Measurements from ENCODE around the gene CCL28.
"Not testable (repeated sequence)": the region's sequence is repeated elsewhere in the genome, so short reads cannot be mapped to it uniquely, and the experiment has no call there.

CCL28 gene, protein sequence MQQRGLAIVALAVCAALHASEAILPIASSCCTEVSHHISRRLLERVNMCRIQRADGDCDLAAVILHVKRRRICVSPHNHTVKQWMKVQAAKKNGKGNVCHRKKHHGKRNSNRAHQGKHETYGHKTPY

DNA sequence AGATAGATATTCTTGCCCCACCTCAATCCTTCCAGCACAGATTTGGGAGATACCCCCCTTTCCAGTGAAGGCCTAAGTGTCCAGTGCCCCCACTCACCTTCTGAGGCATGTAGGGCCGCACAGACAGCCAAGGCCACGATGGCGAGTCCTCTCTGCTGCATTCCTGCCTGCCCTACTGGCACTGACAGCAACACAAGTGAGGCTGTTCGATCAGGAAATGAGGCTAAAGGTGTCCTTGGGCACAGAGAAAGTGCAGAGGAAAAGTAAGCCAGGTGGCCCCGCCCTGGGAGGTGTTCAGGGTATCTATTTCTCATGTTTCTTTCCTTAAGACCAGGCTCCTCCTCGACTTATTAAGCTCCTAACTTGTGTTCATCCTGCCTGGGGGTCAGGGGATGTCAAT lies at the start of gene CCL28:
CCL28 (minus strand) TSS at position 236 of the 400 bp plus-strand sequence; CDS start at position 161, 75 bp downstream.
- no peak for DNase-seq

DNA sequence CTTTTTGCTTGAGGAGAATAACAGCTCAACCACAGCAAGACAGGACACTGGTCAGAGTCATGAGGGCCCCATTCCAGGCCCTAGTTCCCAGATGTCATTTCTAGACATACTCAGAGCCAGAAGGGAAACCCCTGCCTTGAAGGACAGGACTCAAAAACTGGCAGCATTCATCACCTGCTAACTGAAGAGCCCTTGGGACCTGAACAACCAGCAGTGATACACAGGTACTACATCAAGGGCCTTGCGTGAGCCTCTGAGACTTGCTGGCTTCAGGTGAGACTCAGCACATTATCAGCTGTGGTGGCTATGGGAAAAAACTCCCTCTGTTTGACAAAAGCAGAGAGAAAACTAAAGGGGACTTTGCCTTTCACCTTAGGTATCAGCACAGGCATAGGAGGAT lies 48.9 kb upstream of the CCL28 start:
- no peak for DNase-seq

- DNase-seq, result no peak
Measured at GRCh38 chr5:43456556-43456955, 44.4 kb upstream of the CCL28 start.

DNA sequence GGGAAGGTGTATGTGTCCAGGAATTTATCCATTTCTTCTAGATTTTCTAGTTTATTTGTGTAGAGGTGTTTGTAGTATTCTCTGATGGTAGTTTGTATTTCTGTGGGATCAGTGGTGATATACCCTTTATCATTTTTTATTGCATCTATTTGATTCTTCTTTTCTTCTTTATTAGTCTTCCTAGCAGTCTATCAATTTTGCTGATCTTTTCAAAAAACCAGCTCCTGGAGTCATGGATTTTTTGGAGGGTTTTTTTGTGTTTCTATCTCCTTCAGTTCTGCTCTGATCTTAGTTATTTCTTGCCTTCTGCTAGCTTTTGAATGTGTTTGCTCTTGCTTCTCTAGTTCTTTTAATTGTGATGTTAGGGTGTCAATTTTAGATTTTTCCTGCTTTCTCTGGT lies 29.4 kb upstream of the CCL28 start:
- DNase-seq, result not testable (repeated sequence)

GRCh38 chr5:43437062-43437660 lies 25.0 kb upstream of the CCL28 start:
- no peak for DNase-seq

DNA sequence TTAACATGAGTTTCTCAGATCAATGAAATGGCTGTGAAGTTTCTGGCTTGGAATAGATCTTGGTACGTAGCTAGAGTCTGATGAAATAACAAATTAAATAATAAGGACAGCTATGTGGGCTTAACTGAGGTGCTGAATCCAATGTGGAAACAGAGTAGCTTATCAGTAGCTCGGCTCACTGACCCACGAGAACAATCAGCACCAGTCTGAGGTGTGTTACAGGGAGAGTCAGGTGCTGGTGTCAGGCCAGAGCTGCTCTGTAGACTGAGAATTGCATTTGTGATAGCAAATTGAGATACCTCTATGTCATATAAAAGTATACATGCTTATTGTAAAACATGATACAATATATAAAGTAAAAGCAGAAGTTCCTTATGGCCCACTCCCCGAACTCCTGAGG lies 21.2 kb upstream of the CCL28 start:
- DNase-seq, result no peak

GRCh38 chr5:43432486-43433375 lies 20.5 kb upstream of the CCL28 start:
- DNase-seq, result peak; percentile 44

DNA sequence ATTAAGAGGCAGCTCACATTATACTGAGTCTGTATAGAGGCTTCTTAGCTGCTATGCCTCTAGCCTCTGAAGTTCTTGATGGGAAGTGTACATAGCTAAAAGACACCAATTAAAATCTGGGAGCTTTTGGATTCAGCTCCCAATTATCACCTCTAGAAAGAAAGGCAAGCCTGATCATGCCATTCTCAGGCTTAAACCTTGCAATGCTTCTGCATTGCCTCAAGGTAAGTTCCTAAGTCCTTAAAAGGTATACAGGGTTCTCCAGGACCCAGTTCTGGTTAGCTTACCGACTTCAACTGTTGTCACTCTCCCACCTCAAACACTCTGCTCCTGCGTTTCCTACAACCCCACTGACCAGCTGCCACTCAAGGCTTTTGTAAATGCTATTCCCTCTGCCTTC lies 17.5 kb upstream of the CCL28 start:
- DNase-seq, result no peak

DNA sequence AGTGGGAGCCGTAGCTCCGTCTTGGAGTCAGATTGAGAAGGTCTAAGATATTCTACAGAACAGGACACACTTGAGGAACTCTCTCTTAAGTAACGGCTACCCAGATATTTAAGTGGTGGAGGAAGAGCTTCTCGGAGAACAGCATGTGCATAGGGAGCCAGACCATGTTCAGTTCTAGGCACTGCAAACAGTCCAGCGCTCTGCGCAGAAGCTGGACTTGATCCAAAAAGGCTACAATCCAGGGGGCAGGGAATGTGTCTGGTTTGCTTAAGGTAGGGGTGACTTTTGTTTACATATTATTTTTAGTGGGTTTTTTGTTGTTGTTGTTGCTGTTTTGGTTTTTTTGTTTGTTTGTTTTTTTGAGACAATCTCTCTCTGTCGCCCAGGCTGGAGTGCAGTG lies 16.8 kb upstream of the CCL28 start:
- no peak for DNase-seq

DNA sequence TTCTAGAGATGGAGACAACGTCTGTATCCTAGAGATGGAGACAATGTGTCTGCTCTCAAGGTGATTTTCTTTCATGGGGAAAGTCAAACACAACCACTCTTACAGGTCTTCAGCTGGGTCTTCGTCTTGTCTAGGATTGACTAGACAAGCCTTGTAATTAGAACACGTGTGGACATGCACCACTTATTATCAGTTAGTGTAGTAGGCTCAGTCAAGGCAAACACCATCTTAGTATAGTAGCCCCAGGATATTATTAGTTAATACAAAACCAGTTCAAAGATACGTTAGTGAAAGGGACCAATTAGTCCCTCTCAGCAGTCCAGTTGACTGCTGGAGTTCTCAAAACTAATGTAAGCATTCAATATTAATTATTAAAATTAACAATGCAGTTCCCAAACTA lies 15.1 kb upstream of the CCL28 start:
- no peak for DNase-seq

GRCh38 chr5:43425983-43426382 lies 13.8 kb upstream of the CCL28 start:
- no peak for DNase-seq

- DNase-seq, result not testable (repeated sequence)
Measured at GRCh38 chr5:43423086-43423485, 10.9 kb upstream of the CCL28 start.

DNA sequence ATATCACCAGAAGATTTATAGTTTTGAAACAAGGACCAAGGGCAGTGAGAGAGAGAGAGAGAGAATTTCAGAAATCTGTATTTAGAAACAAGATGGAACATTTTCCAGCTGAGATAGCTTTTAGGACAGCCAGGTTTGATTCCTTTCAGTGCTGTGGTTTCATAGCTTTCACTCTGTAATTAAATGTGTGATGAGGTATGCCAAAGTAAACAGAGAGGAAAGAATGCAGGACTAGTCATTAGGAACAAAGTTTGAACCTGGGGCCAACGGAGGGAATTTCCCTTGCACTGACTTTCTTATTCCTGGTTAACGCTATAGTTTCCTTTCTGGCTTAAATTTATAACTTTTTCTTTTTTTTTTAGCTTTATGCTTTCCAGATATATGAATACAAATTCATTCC lies 10.0 kb upstream of the CCL28 start:
- DNase-seq, result no peak

DNA sequence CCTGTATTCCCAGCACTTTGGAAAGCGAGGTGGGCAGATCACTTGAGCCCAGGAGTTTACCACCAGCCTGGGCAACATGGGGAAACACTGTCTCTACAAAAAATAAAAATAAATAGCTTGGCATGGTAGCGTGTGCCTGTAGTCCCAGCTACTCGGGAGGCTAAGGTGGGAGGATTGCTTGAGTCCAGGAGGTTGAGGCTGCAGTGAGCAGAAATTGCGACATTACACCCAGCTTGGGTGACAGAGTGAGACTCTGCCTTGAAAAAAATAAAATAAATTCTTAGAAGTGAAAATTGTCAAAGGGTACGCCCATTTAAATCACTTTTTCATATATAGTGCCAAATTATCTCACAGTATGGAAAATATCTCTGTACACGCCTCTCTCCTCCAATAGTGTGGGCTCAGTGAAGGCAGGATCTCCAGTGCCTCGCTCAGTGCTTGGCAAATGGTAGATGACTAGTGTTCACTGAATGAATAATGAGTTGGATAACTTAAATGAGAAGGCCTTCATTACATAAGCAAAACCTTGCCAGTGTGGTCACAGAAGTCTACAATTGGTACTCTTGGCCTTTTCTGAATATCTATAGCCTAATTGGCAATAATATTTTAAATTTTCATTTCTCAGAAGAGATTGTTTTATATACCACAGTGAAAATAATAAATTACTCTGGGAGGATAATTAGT lies 9.4 kb upstream of the CCL28 start:
- no peak for DNase-seq

DNA sequence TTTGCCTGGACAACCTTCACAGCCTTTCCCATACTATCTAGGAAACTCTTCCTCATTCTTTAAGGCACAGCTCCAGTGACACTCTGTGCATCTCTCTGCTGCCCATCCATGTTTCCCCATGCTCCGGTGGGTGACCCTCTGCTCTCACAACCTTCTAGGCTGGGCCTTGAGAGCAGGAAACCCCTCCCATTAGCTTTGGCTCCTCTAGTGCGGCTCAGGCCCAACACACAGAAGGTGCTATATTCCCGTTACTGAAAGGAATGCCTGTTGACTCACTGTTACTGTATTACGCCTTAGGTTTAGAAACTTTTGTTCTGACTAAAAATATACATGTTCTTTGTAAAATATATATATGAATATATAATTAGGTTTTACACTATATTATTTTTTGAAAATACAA lies 8.1 kb upstream of the CCL28 start:
- DNase-seq, result no peak

DNA sequence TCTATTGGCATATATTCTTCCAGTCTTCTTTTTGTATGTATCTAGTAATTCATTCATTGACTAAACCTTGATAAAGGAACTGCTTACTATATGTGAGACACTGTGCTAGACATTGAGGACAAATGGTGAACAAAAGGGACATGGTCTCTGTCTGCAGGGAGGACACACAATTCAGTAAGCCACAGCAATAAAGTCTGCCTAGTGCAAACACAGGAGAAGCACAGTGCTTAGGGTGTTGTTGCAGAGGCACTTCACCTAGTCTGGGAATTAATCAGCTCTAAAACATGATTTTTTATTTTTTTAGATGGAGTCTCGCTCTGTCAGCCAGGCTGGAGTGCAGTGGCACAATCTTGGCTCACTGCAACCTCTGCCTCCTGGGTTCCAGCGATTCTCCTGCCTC lies 6.4 kb upstream of the CCL28 start:
- DNase-seq, result no peak

DNA sequence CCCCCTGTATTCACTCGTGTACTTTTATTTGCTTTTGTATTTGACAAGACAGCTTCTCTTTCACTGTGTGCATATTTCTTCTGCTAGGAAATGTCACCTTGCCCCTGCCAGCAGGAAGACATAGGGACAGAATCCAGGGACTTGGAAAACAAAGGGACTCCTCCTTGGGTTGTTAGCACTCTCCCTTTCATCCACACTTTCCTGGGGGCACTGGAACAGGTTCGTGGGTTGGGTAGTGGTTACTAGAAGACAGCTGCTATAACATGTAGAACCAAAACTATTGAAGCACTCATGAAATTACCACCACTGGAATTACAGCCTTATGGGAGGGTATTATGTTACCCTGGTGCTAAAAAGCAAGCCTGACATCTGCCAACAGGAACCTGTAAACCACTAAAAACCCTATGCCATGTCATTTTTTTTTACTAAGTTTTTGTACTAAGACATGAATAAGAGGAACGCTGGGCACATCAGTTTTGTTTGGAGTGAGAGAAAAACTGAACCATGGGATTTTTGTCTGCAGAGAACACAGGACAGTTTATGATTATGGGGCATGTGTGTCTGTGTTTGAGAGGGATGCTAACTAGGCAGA lies 4.7 kb upstream of the CCL28 start:
- no peak for DNase-seq

DNA sequence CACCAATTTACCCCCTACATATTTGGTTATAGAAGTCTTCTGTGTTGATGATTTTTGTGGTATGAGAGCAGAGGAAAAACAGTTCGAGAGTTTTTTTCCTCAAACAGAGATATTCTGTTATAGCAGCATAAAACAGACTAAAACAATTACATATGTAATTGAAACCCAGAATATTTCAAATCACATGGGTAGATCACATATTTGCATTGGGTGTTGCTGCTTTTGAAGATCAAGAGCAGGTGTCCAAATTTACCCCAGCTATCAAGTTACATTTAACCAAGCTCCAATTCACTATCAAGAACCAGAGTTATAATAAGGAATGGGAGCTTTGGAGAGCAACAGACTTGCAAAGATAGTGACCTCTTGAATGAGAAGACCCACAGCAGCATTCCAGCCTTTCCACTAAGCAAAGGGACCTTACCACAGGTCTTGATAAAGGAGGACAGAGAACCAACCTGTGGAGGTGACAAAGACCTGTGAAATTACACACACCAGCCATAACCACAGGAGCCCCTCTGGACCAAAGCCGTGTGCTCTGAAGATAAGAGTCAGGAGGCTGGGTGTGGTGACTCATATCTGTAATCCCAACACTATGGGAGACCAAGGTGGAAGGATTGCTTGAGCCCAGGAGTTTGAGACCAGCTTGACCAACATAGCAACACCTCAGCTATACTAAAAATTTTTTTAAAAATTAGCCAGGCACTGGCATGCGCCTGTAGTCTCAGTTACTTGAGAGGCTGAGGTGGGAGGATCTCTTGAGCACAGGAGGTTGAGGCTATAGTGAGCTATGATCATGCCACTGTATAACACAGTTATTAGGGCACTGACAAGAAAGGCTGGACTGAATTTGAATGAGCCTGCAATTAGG lies 4.0 kb upstream of the CCL28 start:
- peak; percentile 73 for DNase-seq

GRCh38 chr5:43413966-43414365 lies 1.8 kb upstream of the CCL28 start:
- no peak for DNase-seq

GRCh38 chr5:43412644-43413043 lies 453 bp upstream of the CCL28 start:
- no peak for DNase-seq

- no peak for DNase-seq
Measured at GRCh38 chr5:43411495-43411894, 696 bp downstream of the CCL28 start.

GRCh38 chr5:43410414-43410813 lies 1.8 kb downstream of the CCL28 start:
- no peak for DNase-seq

Data from hematopoietic multipotent progenitor cell treated with erythropoietin and hydrocortisone succinate and interleukin-3 and kit ligand, for 4 days (in vitro differentiated cells).